ENCODE data around the gene ARPC5L. TPM values are rescaled to one million over a fixed set of nuclear protein-coding genes. Genes with fewer than 3 reads are reported as not detected.

Gene ARPC5L
- total and polyA plus RNA-seq, 9 of the 15 experiments (the other 6 are each of a cell fraction or from before 2014, with no cell fraction given): 25.4 to 113 (median 63.8) TPM

DNA sequence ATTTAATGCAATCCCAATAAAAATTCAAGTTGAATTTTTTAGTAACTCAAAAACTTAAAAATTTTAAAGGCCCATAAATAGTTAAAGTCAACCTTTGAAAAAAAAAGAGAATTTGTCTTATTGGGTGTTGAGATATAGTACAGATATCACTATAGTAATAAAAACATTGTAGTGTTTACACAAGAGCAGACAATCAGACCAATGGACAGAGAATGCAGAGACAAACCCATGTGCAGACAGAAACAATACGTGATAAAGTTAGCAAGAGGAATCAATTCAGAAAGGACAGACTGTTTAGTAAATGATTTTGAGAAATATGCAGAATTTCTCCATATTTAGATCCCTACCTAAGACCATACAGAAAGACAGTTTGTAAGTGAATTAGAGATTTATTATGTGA is 45.0 kb downstream of the ARPC5L start:
- Histone ChIP-seq H3K4me1 (replicated peaks in 1 of 2; ENCODE audit: control insufficient read depth in 2 of 2, insufficient read depth in 2 of 2, low read length in 2 of 2) (peaks cover 3 to 10% of the 10 kb centered on the region in 2 experiments; a peak in 3 of 5 replicates), H3K27me3 (ENCODE audit: control insufficient read depth in 2 of 2, insufficient read depth in 2 of 2, low read length in 2 of 2) (no peaks in the 10 kb centered on the region), H3K9ac (ENCODE audit: insufficient read depth in 1 of 2, low read depth in 2 of 2, low read length in 2 of 2) (no peak overlapping the region), H3K27ac (ENCODE audit: extremely low read depth, low read depth, low read length) (no peak overlapping the region), H2AFZ (ENCODE audit: low read depth, low read length) (no peak overlapping the region), H3K4me3 (no peak overlapping the region), H4K20me1 (replicated peaks; ENCODE audit: control insufficient read depth, insufficient read depth, low read length) (no peaks in the 10 kb centered on the region), H3K9me1 (ENCODE audit: control insufficient read depth, insufficient read depth, low read length) (no peaks in the 10 kb centered on the region), H3K4me2 (ENCODE audit: insufficient read depth, low read length) (no peak overlapping the region), H3K36me3 (ENCODE audit: control insufficient read depth, insufficient read depth, low read length) (peaks cover 36% of the 10 kb centered on the region), H3K9me3 (replicated peaks; ENCODE audit: control insufficient read depth, insufficient read depth, low read depth, low read length) (no peaks in the 10 kb centered on the region), H3K79me2 (ENCODE audit: control insufficient read depth, insufficient read depth, low read length) (no peaks in the 10 kb centered on the region)
- ChIA-PET POLR2A (no interaction called here), CTCF (ENCODE audit: low intra/inter-chr PET ratio) (no interaction called here)
- no peak for ATAC-seq
- no peak for FAIRE-seq
- BruUV-seq (replicated peaks): no TSS peak
- 88% methylated on average over 1 of the region's 1 CpG for WGBS (ENCODE audit: insufficient coverage, low coverage, missing lambda C conversion rate)
- TF ChIP-seq, protein P1, sequence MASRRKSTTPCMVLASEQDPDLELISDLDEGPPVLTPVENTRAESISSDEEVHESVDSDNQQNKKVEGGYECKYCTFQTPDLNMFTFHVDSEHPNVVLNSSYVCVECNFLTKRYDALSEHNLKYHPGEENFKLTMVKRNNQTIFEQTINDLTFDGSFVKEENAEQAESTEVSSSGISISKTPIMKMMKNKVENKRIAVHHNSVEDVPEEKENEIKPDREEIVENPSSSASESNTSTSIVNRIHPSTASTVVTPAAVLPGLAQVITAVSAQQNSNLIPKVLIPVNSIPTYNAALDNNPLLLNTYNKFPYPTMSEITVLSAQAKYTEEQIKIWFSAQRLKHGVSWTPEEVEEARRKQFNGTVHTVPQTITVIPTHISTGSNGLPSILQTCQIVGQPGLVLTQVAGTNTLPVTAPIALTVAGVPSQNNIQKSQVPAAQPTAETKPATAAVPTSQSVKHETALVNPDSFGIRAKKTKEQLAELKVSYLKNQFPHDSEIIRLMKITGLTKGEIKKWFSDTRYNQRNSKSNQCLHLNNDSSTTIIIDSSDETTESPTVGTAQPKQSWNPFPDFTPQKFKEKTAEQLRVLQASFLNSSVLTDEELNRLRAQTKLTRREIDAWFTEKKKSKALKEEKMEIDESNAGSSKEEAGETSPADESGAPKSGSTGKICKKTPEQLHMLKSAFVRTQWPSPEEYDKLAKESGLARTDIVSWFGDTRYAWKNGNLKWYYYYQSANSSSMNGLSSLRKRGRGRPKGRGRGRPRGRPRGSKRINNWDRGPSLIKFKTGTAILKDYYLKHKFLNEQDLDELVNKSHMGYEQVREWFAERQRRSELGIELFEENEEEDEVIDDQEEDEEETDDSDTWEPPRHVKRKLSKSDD (conservative IDR thresholded peaks at IDR 0.05; ENCODE audit: low read length): no peak
- TF ChIP-seq ARHGAP35 (IDR thresholded peaks at IDR 0.05; ENCODE audit: partially characterized antibody) (no peak), PCBP2 (IDR thresholded peaks at IDR 0.05; ENCODE audit: low read depth, low read length, poor library complexity, severe bottlenecking) (no peak), ESRRB (CRISPR knock-in tag; IDR thresholded peaks at IDR 0.05; ENCODE audit: borderline replicate concordance) (no peak), RB1 (IDR thresholded peaks at IDR 0.05; ENCODE audit: low read depth) (no peak), ZNF785 (CRISPR knock-in tag; IDR thresholded peaks at IDR 0.05) (no peak), ZNF551 (CRISPR knock-in tag; IDR thresholded peaks at IDR 0.05) (no peak), NCOA4 (IDR thresholded peaks at IDR 0.05; ENCODE audit: partially characterized antibody) (no peak), ZNF134 (CRISPR knock-in tag; conservative IDR thresholded peaks at IDR 0.05) (no peak), RBBP5 (IDR thresholded peaks at IDR 0.05; ENCODE audit: borderline replicate concordance, insufficient read depth, low read length, poor library complexity, severe bottlenecking) (no peak), ZNF778 (CRISPR knock-in tag; IDR thresholded peaks at IDR 0.05) (no peak), FOXJ2 (tag; IDR thresholded peaks at IDR 0.05) (no peak)
- TF ChIP-seq, protein P2, sequence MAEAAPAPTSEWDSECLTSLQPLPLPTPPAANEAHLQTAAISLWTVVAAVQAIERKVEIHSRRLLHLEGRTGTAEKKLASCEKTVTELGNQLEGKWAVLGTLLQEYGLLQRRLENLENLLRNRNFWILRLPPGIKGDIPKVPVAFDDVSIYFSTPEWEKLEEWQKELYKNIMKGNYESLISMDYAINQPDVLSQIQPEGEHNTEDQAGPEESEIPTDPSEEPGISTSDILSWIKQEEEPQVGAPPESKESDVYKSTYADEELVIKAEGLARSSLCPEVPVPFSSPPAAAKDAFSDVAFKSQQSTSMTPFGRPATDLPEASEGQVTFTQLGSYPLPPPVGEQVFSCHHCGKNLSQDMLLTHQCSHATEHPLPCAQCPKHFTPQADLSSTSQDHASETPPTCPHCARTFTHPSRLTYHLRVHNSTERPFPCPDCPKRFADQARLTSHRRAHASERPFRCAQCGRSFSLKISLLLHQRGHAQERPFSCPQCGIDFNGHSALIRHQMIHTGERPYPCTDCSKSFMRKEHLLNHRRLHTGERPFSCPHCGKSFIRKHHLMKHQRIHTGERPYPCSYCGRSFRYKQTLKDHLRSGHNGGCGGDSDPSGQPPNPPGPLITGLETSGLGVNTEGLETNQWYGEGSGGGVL (CRISPR knock-in tag; IDR thresholded peaks at IDR 0.05): no peak
- intact Hi-C loops (cut with micrococcal nuclease) (no loop called here), in situ Hi-C loops (cut with MboI) (no loop called here)
- no peak for DNase-seq (ENCODE audit: extremely low read depth in 1 of 4, low spot score in 3 of 4)
